ENCODE results near the gene AGXT2.

The AGXT2 gene

DNA sequence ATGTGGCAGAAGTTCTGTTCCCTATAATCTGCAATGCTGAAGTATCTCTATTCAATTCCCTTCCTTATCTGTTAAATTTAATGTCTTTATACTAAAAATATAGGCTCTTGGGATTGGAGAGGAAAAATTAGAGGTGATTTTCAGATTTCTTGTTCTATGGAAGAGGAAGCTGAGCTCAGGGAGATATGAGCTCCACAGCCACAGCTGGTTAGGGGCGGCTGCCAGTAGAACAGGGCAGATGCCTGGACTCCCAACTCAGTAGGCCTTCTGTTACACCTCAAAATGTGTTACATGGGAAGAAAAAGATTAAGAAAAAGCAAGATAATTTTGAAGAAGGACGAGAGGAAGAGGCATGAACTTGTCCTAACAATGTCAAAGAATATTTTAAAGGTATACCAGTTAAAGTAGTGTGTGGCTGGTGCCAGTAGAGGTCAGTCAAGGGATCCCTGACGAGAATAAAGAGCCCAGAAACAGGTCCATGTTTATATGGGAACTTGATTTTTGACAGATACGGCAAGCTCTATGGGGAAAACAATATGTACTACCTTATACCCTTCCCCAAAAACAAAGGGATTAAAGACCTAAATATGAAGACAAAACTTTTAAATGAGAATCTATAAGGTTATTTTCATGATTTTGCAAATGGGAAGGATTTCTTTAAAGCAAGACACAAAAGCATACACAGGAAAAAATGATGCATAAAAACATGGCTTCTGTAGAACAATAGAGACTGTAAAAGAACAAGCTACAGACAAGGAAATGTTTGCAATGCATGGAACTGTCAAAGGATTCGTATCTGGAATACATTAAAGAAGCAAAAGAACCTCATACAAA, 89.7 kb downstream of the AGXT2 start:
- no peak for DNase-seq

DNA sequence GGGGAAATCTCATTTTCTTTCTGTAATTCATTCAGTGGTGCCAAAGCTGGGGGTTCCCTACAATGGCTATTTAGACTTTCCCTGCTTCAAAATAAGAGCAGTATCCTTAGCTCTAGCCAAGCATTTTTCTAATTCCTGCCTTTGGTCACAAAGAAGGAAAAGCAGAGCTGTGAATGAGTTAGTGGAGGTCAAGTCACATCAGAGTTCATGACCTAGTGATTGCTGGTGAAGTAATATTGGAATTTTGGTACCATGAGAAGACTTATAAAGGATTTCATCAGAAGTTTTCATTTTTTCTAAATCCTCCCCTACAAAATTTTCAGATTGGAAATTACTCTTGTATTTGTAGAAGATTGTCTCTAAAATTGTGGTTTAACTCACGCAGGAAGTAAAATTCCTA, 90.4 kb downstream of the AGXT2 start:
- no peak for DNase-seq
